MM.1S (cell line): ENCODE measurements around the gene TMCC1.

ENCODE experiments used
- DNase-seq: peaks from one replicate; pipeline ENCODE4 v3.0.0-alpha.2; 2015
- H2AFZ ChIP-seq: fragments of 300-600 bp; sonication (generic); 2 replicates; pipeline ENCODE4 v1.6.0; 2016; ENCODE audit warnings: antibody characterized with exemption, low read length
- H3F3A ChIP-seq: fragments of 300-600 bp; sonication (generic); 2 replicates; pipeline ENCODE4 v1.6.1; 2016; ENCODE audit warnings: mild to moderate bottlenecking, antibody characterized with exemption, low read length, moderate library complexity, mixed read lengths; ENCODE audit not compliant: insufficient read depth
- H3K27ac ChIP-seq: fragments of 300-600 bp; sonication (generic); 2 replicates; pipeline ENCODE4 v1.5.1; 2016; ENCODE audit warnings: mild to moderate bottlenecking, low read length
- H3K27me3 ChIP-seq: fragments of 300-600 bp; sonication (generic); replicated peaks from 2 replicates; pipeline ENCODE4 v1.6.0; 2016; ENCODE audit warnings: low read length; ENCODE audit not compliant: insufficient read depth
- H3K36me3 ChIP-seq: fragments of 300-600 bp; sonication (generic); replicated peaks from 2 replicates; pipeline ENCODE4 v1.6.1; 2016; ENCODE audit warnings: mild to moderate bottlenecking, low read length, mixed read lengths; ENCODE audit not compliant: insufficient read depth
- H3K4me1 ChIP-seq: fragments of 300-600 bp; sonication (generic); 2 replicates; pipeline ENCODE4 v1.6.1; 2016; ENCODE audit warnings: low read length, mixed read lengths
- H3K4me2 ChIP-seq: fragments of 300-600 bp; sonication (generic); 2 replicates; pipeline ENCODE4 v1.6.0; 2016; ENCODE audit warnings: low read depth, low read length
- H3K4me3 ChIP-seq: fragments of 300-600 bp; sonication (generic); 2 replicates; pipeline ENCODE4 v1.5.1; 2016; ENCODE audit warnings: low read length, mixed read lengths
- H3K79me2 ChIP-seq: fragments of 300-600 bp; sonication (generic); 2 replicates; pipeline ENCODE4 v1.6.1; 2016; ENCODE audit warnings: mixed run types, low read length, mixed read lengths
- H3K9ac ChIP-seq: fragments of 300-600 bp; sonication (generic); 2 replicates; pipeline ENCODE4 v1.6.1; 2016; ENCODE audit warnings: low read length, mixed read lengths
- H3K9me2 ChIP-seq: fragments of 300-600 bp; sonication (generic); replicated peaks from 2 replicates; pipeline ENCODE4 v1.6.1; 2016; ENCODE audit warnings: mild to moderate bottlenecking, low read length, mixed read lengths; ENCODE audit not compliant: insufficient read depth
- H3K9me3 ChIP-seq: fragments of 300-600 bp; sonication (generic); replicated peaks from 2 replicates; pipeline ENCODE4 v1.6.1; 2016; ENCODE audit warnings: mild to moderate bottlenecking, low read length, mixed read lengths; ENCODE audit not compliant: insufficient read depth
- H4K20me1 ChIP-seq: fragments of 300-600 bp; sonication (generic); 2 replicates; pipeline ENCODE4 v1.6.1; 2016; ENCODE audit warnings: mild to moderate bottlenecking, low read length, moderate library complexity, mixed read lengths; ENCODE audit not compliant: insufficient read depth
- EZH2 ChIP-seq: fragments of 300-600 bp; sonication (generic); optimal IDR thresholded peaks from 2 replicates; pipeline ENCODE3; 2017; ENCODE audit warnings: low read depth, mild to moderate bottlenecking, antibody characterized with exemption, low read length, mixed read lengths
- EZH2phosphoT487 ChIP-seq: fragments of 300-600 bp; sonication (generic); IDR thresholded peaks from 2 replicates; pipeline ENCODE4 v1.6.1; 2018; ENCODE audit warnings: antibody characterized with exemption, low read length
- TF ChIP-seq, protein P1 (sequence below): fragments of 300-600 bp; sonication (generic); IDR thresholded peaks from 2 replicates; pipeline ENCODE4 v1.5.1; 2016; ENCODE audit warnings: antibody characterized with exemption, low read length, mixed read lengths

Gene TMCC1

DNA sequence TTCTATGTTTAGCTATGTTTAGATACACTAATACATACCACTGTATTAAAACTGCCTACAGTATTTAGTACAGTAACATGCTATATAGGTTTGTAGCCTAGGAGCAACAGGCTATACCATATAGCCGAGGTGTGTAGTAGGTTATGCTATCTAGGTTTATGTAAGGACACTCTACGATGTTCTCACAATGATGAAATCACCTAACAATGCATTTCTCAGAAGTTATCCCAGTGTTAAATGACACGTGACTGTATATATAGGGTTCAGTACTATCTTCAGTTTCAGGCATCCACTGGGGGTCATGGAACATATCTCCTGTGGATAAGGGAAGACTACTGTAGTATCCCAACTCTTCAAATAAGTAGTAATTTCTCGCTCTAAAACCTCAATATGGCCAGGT, 97.4 kb downstream of the TMCC1 start:
- Histone ChIP-seq H3K79me2 (peaks cover 6% of the 10 kb centered on the region; the same call in 1 of the 2 replicates), H3K4me1 (no peaks in the 10 kb centered on the region), H3F3A (no peaks in the 10 kb centered on the region), H3K36me3 (no peaks in the 10 kb centered on the region), H3K27me3 (no peaks in the 10 kb centered on the region), H3K9me2 (no peaks in the 10 kb centered on the region), H3K27ac (no peak overlapping the region), H4K20me1 (no peaks in the 10 kb centered on the region), H3K4me3 (no peak overlapping the region), H3K9ac (no peak overlapping the region), H2AFZ (no peak overlapping the region), H3K9me3 (no peaks in the 10 kb centered on the region), H3K4me2 (no peak overlapping the region)
- TF ChIP-seq, protein P1, sequence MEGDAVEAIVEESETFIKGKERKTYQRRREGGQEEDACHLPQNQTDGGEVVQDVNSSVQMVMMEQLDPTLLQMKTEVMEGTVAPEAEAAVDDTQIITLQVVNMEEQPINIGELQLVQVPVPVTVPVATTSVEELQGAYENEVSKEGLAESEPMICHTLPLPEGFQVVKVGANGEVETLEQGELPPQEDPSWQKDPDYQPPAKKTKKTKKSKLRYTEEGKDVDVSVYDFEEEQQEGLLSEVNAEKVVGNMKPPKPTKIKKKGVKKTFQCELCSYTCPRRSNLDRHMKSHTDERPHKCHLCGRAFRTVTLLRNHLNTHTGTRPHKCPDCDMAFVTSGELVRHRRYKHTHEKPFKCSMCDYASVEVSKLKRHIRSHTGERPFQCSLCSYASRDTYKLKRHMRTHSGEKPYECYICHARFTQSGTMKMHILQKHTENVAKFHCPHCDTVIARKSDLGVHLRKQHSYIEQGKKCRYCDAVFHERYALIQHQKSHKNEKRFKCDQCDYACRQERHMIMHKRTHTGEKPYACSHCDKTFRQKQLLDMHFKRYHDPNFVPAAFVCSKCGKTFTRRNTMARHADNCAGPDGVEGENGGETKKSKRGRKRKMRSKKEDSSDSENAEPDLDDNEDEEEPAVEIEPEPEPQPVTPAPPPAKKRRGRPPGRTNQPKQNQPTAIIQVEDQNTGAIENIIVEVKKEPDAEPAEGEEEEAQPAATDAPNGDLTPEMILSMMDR = no peak
- TF ChIP-seq EZH2phosphoT487 (no peak), EZH2 (no peak)
- no peak for DNase-seq

DNA sequence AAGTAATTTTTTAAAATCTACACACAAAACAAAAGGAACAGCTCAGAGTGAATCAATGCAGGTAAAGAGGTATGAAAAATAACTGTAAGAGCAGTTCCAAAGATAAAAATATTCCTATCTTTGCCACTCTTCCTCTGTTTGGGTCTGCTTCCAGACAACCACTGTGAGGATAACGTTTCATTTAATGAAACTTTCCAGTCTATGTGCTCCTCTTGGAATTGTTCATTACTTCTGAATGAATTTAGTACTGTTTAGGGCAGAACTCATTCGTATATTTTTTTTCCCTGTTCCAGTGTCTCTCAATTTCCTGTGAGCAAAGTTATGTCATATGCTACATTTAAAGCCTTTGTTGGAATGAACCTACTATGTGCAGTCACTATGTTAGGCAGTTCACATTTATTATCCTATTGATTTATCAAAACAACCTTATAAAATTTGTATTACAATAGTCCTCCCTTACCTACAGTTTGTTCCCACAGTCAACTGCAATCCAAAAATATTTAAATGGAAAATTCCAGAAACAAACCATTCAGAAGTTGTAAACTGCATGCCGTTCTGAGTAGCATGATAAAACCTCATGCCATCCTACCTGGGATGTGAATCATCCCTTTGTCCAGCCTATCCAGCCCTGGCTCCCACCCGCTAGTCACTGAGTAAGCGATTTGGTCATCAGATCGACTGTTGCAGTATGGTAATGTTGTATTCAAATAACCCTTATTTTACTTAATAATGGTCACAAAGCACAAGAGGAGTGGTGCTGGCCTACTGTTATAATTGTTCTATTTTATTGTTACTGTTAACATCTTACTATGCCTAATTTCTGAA, 98.1 kb downstream of the TMCC1 start:
- DNase-seq = no peak
- H3K9me3 ChIP-seq = no peaks in the 10 kb centered on the region
- H4K20me1 ChIP-seq = no peaks in the 10 kb centered on the region
- no peaks in the 10 kb centered on the region for H3K27me3 ChIP-seq
- no peak overlapping the region for H3K4me2 ChIP-seq
- no peak for TF ChIP-seq EZH2
- TF ChIP-seq EZH2phosphoT487 = no peak
- TF ChIP-seq, protein P1 = no peak
- no peaks in the 10 kb centered on the region for H3K9me2 ChIP-seq
- H3K36me3 ChIP-seq = no peaks in the 10 kb centered on the region
- H3K27ac ChIP-seq = no peak overlapping the region
- H3K4me3 ChIP-seq = no peak overlapping the region
- no peaks in the 10 kb centered on the region for H3K4me1 ChIP-seq
- no peak overlapping the region for H2AFZ ChIP-seq
- H3K79me2 ChIP-seq = peaks cover 4% of the 10 kb centered on the region; the same call in 1 of the 2 replicates
- no peak overlapping the region for H3K9ac ChIP-seq
- no peaks in the 10 kb centered on the region for H3F3A ChIP-seq

DNA sequence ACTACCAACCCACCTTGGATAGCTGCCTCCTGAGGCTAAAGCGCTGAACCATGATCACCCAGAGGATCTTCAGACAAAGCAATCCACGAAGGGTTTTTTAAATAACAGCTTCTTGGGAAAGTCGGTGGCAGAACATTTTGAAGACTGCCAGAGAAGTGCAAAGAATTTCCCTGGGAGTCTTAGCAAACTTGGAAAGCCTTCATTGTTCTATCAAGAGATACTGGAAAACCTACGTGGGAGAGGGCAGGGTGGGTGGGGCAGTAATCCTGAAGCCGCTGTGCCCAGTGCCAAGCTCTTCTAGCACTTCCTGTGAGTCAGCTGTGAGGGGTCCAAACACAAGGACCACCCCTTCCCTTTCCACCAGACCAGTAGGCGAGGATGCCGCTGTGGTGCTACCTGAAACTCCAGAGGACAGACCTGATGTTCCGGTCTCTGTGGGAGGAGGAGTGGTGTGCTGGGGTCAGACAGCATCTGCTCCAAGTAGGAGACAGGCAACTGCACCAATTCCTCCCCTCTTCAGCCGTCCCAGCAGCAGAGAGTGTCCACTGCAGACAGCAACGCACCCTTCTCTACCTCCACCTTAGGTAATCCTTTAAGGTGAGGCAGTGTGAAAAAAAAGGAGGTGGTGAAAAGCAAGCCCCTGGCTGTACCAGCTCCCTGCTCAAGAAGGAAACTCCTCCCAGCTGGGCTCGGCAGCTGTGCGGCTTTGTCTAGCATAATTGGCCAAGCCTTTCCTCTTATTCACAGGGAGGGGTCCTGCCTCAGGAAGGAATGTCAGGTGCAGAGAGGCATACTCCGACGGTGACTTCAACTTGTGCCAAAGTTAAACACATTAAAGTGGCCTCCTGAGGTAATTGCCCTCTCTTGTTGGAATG, 99.0 kb downstream of the TMCC1 start:
- TF ChIP-seq EZH2phosphoT487 = no peak
- TF ChIP-seq, protein P1 = no peak
- TF ChIP-seq EZH2 = no peak
- no peaks in the 10 kb centered on the region for H3K4me1 ChIP-seq
- no peak for DNase-seq
- H3K9me3 ChIP-seq = no peaks in the 10 kb centered on the region
- no peaks in the 10 kb centered on the region for H3F3A ChIP-seq
- no peak overlapping the region for H3K9ac ChIP-seq
- no peak overlapping the region for H3K4me2 ChIP-seq
- no peaks in the 10 kb centered on the region for H3K27me3 ChIP-seq
- H2AFZ ChIP-seq = no peak overlapping the region
- no peak overlapping the region for H3K4me3 ChIP-seq
- H3K79me2 ChIP-seq = peaks cover 4% of the 10 kb centered on the region; the same call in 1 of the 2 replicates
- no peaks in the 10 kb centered on the region for H3K9me2 ChIP-seq
- H3K27ac ChIP-seq = no peak overlapping the region
- no peaks in the 10 kb centered on the region for H4K20me1 ChIP-seq
- H3K36me3 ChIP-seq = no peaks in the 10 kb centered on the region
